Colonic mucosa (tissue), 4 donors: ENCODE measurements around the gene HAPLN2. TPM values are rescaled to one million over a fixed set of nuclear protein-coding genes. Genes with fewer than 3 reads are reported as not detected.

Experiments
- DNase-seq: peaks from one replicate; pipeline ENCODE4 v3.0.0-alpha.2; 2020
- H3K27ac ChIP-seq: fragments of 200-600 bp; one replicate; pipeline ENCODE4 v1.8.0; 2021
- H3K27me3 ChIP-seq: fragments of 200-600 bp; one replicate; pipeline ENCODE4 v1.8.0; 2021
- H3K36me3 ChIP-seq: fragments of 200-600 bp; one replicate; pipeline ENCODE4 v1.8.0; 2021
- H3K4me1 ChIP-seq: fragments of 200-600 bp; one replicate; pipeline ENCODE4 v1.8.0; 2021; ENCODE audit warnings: mild to moderate bottlenecking
- H3K4me3 ChIP-seq: fragments of 200-600 bp; one replicate; pipeline ENCODE4 v1.8.0; 2021
- H3K9ac ChIP-seq, 2 donors: one replicate each; pipeline ENCODE4 v1.7.0; 2013; ENCODE audit warnings: control low read depth in 2 of 2, low read depth in 2 of 2, low read length in 2 of 2
- H3K9me3 ChIP-seq: fragments of 200-600 bp; one replicate; pipeline ENCODE4 v1.8.0; 2021
- intact Hi-C: fragments of 100-400 bp; cut with DNase I; formaldehyde crosslinking; loops from one replicate; pipeline ENCODE4 v1.14.1; 2022
- total RNA-seq, 2 donors: library from RNA; stranded (reverse); fragmentation: NEBNext Ultra II Directional in 1 of 2; extraction: Animal tissue kit (Norgen Biotek cat#: 25700) in 1 of 2; gene quantifications; one replicate each; pipeline ENCODE4 v1.2.1, GENCODE V29; 2021
- TF ChIP-seq, protein P1 (sequence below): fragments of 200-600 bp; IDR thresholded peaks from one replicate; pipeline ENCODE4 v1.8.0; 2022; ENCODE audit warnings: antibody characterized with exemption, mild to moderate bottlenecking
- donor health status: healthy.
- donor health status: DM: no; HTN: no; CAD: no.
- donor health status: DM: no; HTN: no; CAD: no.

Gene HAPLN2
- total RNA-seq, 2 donors from 2014 or later, result 0.96 TPM; not detected in 1

GRCh38 chr1:156645056-156645455 lies 25.8 kb downstream of the HAPLN2 start:
- H3K4me1 ChIP-seq, result no peaks in the 10 kb centered on the region
- no peaks in the 10 kb centered on the region for H3K36me3 ChIP-seq
- no peak overlapping the region for H3K4me3 ChIP-seq
- no peak for DNase-seq
- H3K9me3 ChIP-seq, result no peaks in the 10 kb centered on the region
- H3K9ac ChIP-seq, result no peak overlapping the region
- no peak overlapping the region for H3K27ac ChIP-seq
- H3K27me3 ChIP-seq, result peaks cover 18% of the 10 kb centered on the region
- TF ChIP-seq, protein P1, sequence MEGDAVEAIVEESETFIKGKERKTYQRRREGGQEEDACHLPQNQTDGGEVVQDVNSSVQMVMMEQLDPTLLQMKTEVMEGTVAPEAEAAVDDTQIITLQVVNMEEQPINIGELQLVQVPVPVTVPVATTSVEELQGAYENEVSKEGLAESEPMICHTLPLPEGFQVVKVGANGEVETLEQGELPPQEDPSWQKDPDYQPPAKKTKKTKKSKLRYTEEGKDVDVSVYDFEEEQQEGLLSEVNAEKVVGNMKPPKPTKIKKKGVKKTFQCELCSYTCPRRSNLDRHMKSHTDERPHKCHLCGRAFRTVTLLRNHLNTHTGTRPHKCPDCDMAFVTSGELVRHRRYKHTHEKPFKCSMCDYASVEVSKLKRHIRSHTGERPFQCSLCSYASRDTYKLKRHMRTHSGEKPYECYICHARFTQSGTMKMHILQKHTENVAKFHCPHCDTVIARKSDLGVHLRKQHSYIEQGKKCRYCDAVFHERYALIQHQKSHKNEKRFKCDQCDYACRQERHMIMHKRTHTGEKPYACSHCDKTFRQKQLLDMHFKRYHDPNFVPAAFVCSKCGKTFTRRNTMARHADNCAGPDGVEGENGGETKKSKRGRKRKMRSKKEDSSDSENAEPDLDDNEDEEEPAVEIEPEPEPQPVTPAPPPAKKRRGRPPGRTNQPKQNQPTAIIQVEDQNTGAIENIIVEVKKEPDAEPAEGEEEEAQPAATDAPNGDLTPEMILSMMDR, result no peak
- intact Hi-C loops, result no loop called here

- no peak for DNase-seq
- H3K9me3 ChIP-seq, result no peaks in the 10 kb centered on the region
- H3K27me3 ChIP-seq, result peaks cover 18% of the 10 kb centered on the region
- H3K36me3 ChIP-seq, result no peaks in the 10 kb centered on the region
- no peak overlapping the region for H3K9ac ChIP-seq
- H3K27ac ChIP-seq, result no peak overlapping the region
- TF ChIP-seq, protein P1, result no peak
- no peak overlapping the region for H3K4me3 ChIP-seq
- H3K4me1 ChIP-seq, result no peaks in the 10 kb centered on the region
- intact Hi-C loops, result no loop called here
Observed at GRCh38 chr1:156645666-156646065, 26.5 kb downstream of the HAPLN2 start.

DNA sequence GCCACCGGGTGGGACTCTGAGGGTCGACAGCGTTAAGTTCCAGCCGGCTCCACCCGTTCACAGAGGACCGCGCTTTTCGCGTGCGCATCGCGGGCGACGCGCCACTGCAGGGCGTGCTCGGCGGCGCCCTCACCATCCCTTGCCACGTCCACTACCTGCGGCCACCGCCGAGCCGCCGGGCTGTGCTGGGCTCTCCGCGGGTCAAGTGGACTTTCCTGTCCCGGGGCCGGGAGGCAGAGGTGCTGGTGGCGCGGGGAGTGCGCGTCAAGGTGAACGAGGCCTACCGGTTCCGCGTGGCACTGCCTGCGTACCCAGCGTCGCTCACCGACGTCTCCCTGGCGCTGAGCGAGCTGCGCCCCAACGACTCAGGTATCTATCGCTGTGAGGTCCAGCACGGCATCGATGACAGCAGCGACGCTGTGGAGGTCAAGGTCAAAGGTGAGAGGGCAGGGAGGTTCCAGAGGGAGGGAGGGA lies 27.6 kb downstream of the HAPLN2 start:
- peaks cover 9% of the 10 kb centered on the region for H3K27me3 ChIP-seq
- H3K36me3 ChIP-seq, result no peaks in the 10 kb centered on the region

DNA sequence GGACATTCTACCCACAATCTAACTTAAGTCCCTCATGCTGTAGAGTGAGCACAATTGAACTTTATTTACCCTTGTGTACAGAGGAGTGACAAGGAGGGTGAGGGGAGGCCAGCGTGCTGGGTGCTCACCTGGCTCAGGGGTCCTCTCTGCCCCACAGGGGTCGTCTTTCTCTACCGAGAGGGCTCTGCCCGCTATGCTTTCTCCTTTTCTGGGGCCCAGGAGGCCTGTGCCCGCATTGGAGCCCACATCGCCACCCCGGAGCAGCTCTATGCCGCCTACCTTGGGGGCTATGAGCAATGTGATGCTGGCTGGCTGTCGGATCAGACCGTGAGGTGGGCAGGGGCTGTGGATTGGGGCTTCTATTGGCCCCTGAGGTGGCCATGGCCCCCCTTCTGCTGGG lies 28.1 kb downstream of the HAPLN2 start:
- TF ChIP-seq, protein P1, result no peak
- Histone ChIP-seq H3K27me3 (peaks cover 3% of the 10 kb centered on the region), H3K4me1 (no peaks in the 10 kb centered on the region), H3K27ac (no peak overlapping the region), H3K4me3 (no peak overlapping the region), H3K9me3 (no peaks in the 10 kb centered on the region), H3K9ac (no peak overlapping the region), H3K36me3 (no peaks in the 10 kb centered on the region)
- intact Hi-C loops, result no loop called here
- DNase-seq, result no peak

More for the DNA sequence above, 27.6 kb downstream of the HAPLN2 start:
- no peak for DNase-seq
- no peaks in the 10 kb centered on the region for H3K9me3 ChIP-seq
- no peak overlapping the region for H3K4me3 ChIP-seq
- intact Hi-C loops, result no loop called here
- no peak overlapping the region for H3K27ac ChIP-seq
- no peaks in the 10 kb centered on the region for H3K4me1 ChIP-seq
- TF ChIP-seq, protein P1, result no peak
- no peak overlapping the region for H3K9ac ChIP-seq

DNA sequence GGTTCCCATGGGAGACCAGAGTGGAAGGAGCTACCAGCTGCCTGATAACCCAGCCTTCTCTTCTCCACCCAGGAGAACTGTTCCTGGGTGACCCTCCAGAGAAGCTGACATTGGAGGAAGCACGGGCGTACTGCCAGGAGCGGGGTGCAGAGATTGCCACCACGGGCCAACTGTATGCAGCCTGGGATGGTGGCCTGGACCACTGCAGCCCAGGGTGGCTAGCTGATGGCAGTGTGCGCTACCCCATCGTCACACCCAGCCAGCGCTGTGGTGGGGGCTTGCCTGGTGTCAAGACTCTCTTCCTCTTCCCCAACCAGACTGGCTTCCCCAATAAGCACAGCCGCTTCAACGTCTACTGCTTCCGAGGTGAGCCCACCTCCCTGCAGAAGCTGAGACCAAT lies 29.3 kb downstream of the HAPLN2 start:
- TF ChIP-seq, protein P1, result no peak
- no peaks in the 10 kb centered on the region for H3K4me1 ChIP-seq
- no peaks in the 10 kb centered on the region for H3K27me3 ChIP-seq
- H3K36me3 ChIP-seq, result no peaks in the 10 kb centered on the region
- intact Hi-C loops, result no loop called here
- DNase-seq, result no peak
- no peak overlapping the region for H3K4me3 ChIP-seq
- H3K27ac ChIP-seq, result no peak overlapping the region
- no peaks in the 10 kb centered on the region for H3K9me3 ChIP-seq
- no peak overlapping the region for H3K9ac ChIP-seq
